IPS-18a (cell line): ENCODE measurements around the gene NAP1L4.

Source experiments
- H3K27ac ChIP-seq: one replicate; pipeline ENCODE4 v1.5.1; 2013; ENCODE audit warnings: low read length
- H3K27me3 ChIP-seq: one replicate; pipeline ENCODE4 v1.6.1; 2013; ENCODE audit warnings: mild to moderate bottlenecking, low read length; ENCODE audit not compliant: control insufficient read depth, insufficient read depth
- H3K36me3 ChIP-seq: one replicate; pipeline ENCODE4 v1.6.1; 2013; ENCODE audit warnings: low read depth, low read length; ENCODE audit not compliant: control insufficient read depth
- H3K4me1 ChIP-seq: one replicate; pipeline ENCODE4 v1.6.1; 2013; ENCODE audit warnings: low read depth, low read length; ENCODE audit not compliant: control insufficient read depth
- H3K4me3 ChIP-seq: one replicate; pipeline ENCODE4 v1.5.1; 2013; ENCODE audit warnings: low read length
- H3K9ac ChIP-seq: one replicate; pipeline ENCODE4 v1.6.1; 2013; ENCODE audit warnings: mild to moderate bottlenecking, low read length, moderate library complexity
- H3K9me3 ChIP-seq: one replicate; pipeline ENCODE4 v1.6.1; 2013; ENCODE audit warnings: low read depth, low read length; ENCODE audit not compliant: control insufficient read depth

The NAP1L4 gene

GRCh38 chr11:2921261-2921660, 70.9 kb downstream of the NAP1L4 start:
- H3K27ac ChIP-seq: no peak overlapping the region
- no peaks in the 10 kb centered on the region for H3K36me3 ChIP-seq
- no peak overlapping the region for H3K9ac ChIP-seq
- no peaks in the 10 kb centered on the region for H3K9me3 ChIP-seq
- no peaks in the 10 kb centered on the region for H3K4me1 ChIP-seq
- H3K27me3 ChIP-seq: peaks cover under 1% of the 10 kb centered on the region
- H3K4me3 ChIP-seq: no peak overlapping the region

- Histone ChIP-seq H3K9ac (no peak overlapping the region), H3K4me1 (no peaks in the 10 kb centered on the region)
These were observed 71.8 kb downstream of the NAP1L4 start for GRCh38 chr11:2920343-2920742.

GRCh38 chr11:2919837-2920236, 72.3 kb downstream of the NAP1L4 start:
- no peaks in the 10 kb centered on the region for H3K27me3 ChIP-seq
- H3K9me3 ChIP-seq: no peaks in the 10 kb centered on the region
- H3K9ac ChIP-seq: no peak overlapping the region
- H3K4me3 ChIP-seq: no peak overlapping the region
- H3K36me3 ChIP-seq: no peaks in the 10 kb centered on the region
- no peak overlapping the region for H3K27ac ChIP-seq
- no peaks in the 10 kb centered on the region for H3K4me1 ChIP-seq

More at GRCh38 chr11:2920343-2920742, 71.8 kb downstream of the NAP1L4 start:
- Histone ChIP-seq H3K4me3 (no peak overlapping the region), H3K9me3 (no peaks in the 10 kb centered on the region), H3K27me3 (no peaks in the 10 kb centered on the region), H3K27ac (no peak overlapping the region), H3K36me3 (no peaks in the 10 kb centered on the region)

GRCh38 chr11:2919188-2919587, 72.9 kb downstream of the NAP1L4 start:
- no peak overlapping the region for H3K9ac ChIP-seq

GRCh38 chr11:2917842-2918490, 74.2 kb downstream of the NAP1L4 start:
- Histone ChIP-seq H3K36me3 (no peaks in the 10 kb centered on the region), H3K9me3 (no peaks in the 10 kb centered on the region), H3K4me1 (peaks cover 4% of the 10 kb centered on the region), H3K27me3 (no peaks in the 10 kb centered on the region), H3K9ac (no peak overlapping the region), H3K4me3 (no peak overlapping the region), H3K27ac (no peak overlapping the region)

More at GRCh38 chr11:2919188-2919587, 72.9 kb downstream of the NAP1L4 start:
- no peaks in the 10 kb centered on the region for H3K27me3 ChIP-seq
- no peaks in the 10 kb centered on the region for H3K4me1 ChIP-seq
- no peaks in the 10 kb centered on the region for H3K9me3 ChIP-seq
- H3K27ac ChIP-seq: no peak overlapping the region
- no peak overlapping the region for H3K4me3 ChIP-seq
- H3K36me3 ChIP-seq: no peaks in the 10 kb centered on the region

GRCh38 chr11:2916892-2917645, 75.1 kb downstream of the NAP1L4 start:
- H3K4me1 ChIP-seq: peaks cover 4% of the 10 kb centered on the region
- H3K36me3 ChIP-seq: no peaks in the 10 kb centered on the region
- H3K27ac ChIP-seq: no peak overlapping the region
- no peaks in the 10 kb centered on the region for H3K9me3 ChIP-seq
- no peak overlapping the region for H3K9ac ChIP-seq
- no peaks in the 10 kb centered on the region for H3K27me3 ChIP-seq
- H3K4me3 ChIP-seq: no peak overlapping the region

- H3K36me3 ChIP-seq: no peaks in the 10 kb centered on the region
- peaks cover 4% of the 10 kb centered on the region for H3K4me1 ChIP-seq
- no peaks in the 10 kb centered on the region for H3K27me3 ChIP-seq
- H3K9ac ChIP-seq: no peak overlapping the region
- no peaks in the 10 kb centered on the region for H3K9me3 ChIP-seq
- no peak overlapping the region for H3K4me3 ChIP-seq
- no peak overlapping the region for H3K27ac ChIP-seq
These were observed 75.8 kb downstream of the NAP1L4 start for GRCh38 chr11:2916114-2916891.

GRCh38 chr11:2915473-2915872, 76.7 kb downstream of the NAP1L4 start:
- Histone ChIP-seq H3K4me1 (peaks cover 4% of the 10 kb centered on the region), H3K4me3 (no peak overlapping the region), H3K9me3 (no peaks in the 10 kb centered on the region), H3K36me3 (no peaks in the 10 kb centered on the region), H3K27me3 (no peaks in the 10 kb centered on the region), H3K27ac (no peak overlapping the region), H3K9ac (no peak overlapping the region)

- H3K27me3 ChIP-seq: no peaks in the 10 kb centered on the region
- no peaks in the 10 kb centered on the region for H3K36me3 ChIP-seq
- no peak overlapping the region for H3K4me3 ChIP-seq
- H3K9me3 ChIP-seq: no peaks in the 10 kb centered on the region
- H3K4me1 ChIP-seq: peaks cover 4% of the 10 kb centered on the region
- H3K9ac ChIP-seq: no peak overlapping the region
- H3K27ac ChIP-seq: no peak overlapping the region
These were observed 77.5 kb downstream of the NAP1L4 start for GRCh38 chr11:2914455-2915195.

- Histone ChIP-seq H3K9me3 (no peaks in the 10 kb centered on the region), H3K27me3 (no peaks in the 10 kb centered on the region), H3K4me3 (no peak overlapping the region), H3K36me3 (no peaks in the 10 kb centered on the region), H3K4me1 (peaks cover 4% of the 10 kb centered on the region), H3K27ac (no peak overlapping the region), H3K9ac (no peak overlapping the region)
These were observed 78.4 kb downstream of the NAP1L4 start for GRCh38 chr11:2913776-2914175.

GRCh38 chr11:2913019-2913431, 79.1 kb downstream of the NAP1L4 start:
- no peaks in the 10 kb centered on the region for H3K36me3 ChIP-seq
- no peak overlapping the region for H3K4me3 ChIP-seq
- peaks cover 4% of the 10 kb centered on the region for H3K4me1 ChIP-seq
- no peak overlapping the region for H3K9ac ChIP-seq
- no peak overlapping the region for H3K27ac ChIP-seq
- H3K27me3 ChIP-seq: no peaks in the 10 kb centered on the region
- no peaks in the 10 kb centered on the region for H3K9me3 ChIP-seq
